ENCODE results near the gene ATP1A2. TPM values are rescaled to one million over a fixed set of nuclear protein-coding genes. Genes with fewer than 3 reads are reported as not detected.

ATP1A2 gene
- total and polyA plus RNA-seq, 2 experiments from 2014 or later, result 4.9 to 17.7 TPM

- TF ChIP-seq EZH2phosphoT487 (IDR thresholded peaks at IDR 0.05; ENCODE audit: unreplicated experiment), result no peak
- no peak for TF ChIP-seq NANOG (IDR thresholded peaks at IDR 0.05; ENCODE audit: borderline replicate concordance)
- TF ChIP-seq REST (IDR thresholded peaks at IDR 0.05; ENCODE audit: unreplicated experiment), result no peak
- no peak for TF ChIP-seq STAT1 (IDR thresholded peaks at IDR 0.05; ENCODE audit: unreplicated experiment)
Measured at GRCh38 chr1:160158534-160158933, 43.0 kb downstream of the ATP1A2 start (continued).

GRCh38 chr1:160159846-160160245 is 44.3 kb downstream of the ATP1A2 start:
- DNase-seq (ENCODE audit: low spot score), result no peak
- Mint-ChIP-seq H3K27me3 (ENCODE audit: insufficient read depth, low read depth, poor library complexity) (peaks cover 8% of the 10 kb centered on the region), H3K27ac (no peak overlapping the region), H3K4me3 (no peak overlapping the region), H3K9me3 (no peaks in the 10 kb centered on the region), H3K4me1 (peaks cover 8% of the 10 kb centered on the region), H3K36me3 (ENCODE audit: low read depth) (no peaks in the 10 kb centered on the region)
- Histone ChIP-seq H3K4me1 (ENCODE audit: insufficient read depth) (no peaks in the 10 kb centered on the region; the same call in 1 of the 2 replicates), H2AFZ (no peak overlapping the region), H3K79me2 (replicated peaks; ENCODE audit: insufficient read depth) (no peaks in the 10 kb centered on the region), H3F3A (replicated peaks; ENCODE audit: low read depth) (no peaks in the 10 kb centered on the region), H3K4me3 (no peak overlapping the region), H3K36me3 (ENCODE audit: insufficient read depth) (no peaks in the 10 kb centered on the region), H4K20me1 (replicated peaks; ENCODE audit: insufficient read depth) (no peaks in the 10 kb centered on the region), H3K4me2 (no peak overlapping the region), H3K27ac (ENCODE audit: low read depth) (no peak overlapping the region), H3K9me2 (ENCODE audit: insufficient read depth) (0 out of 2 replicates have a peak, but pooled peaks cover 4% of the 10 kb centered on the region), H3K27me3 (ENCODE audit: insufficient read depth) (no peaks in the 10 kb centered on the region)
- no peak for TF ChIP-seq EZH2phosphoT487 (IDR thresholded peaks at IDR 0.05; ENCODE audit: unreplicated experiment)
- no peak for TF ChIP-seq ZNF331 (CRISPR knock-in tag; IDR thresholded peaks at IDR 0.05; ENCODE audit: low read depth)
- TF ChIP-seq STAT1 (IDR thresholded peaks at IDR 0.05; ENCODE audit: unreplicated experiment), result no peak
- TF ChIP-seq EZH2 (IDR thresholded peaks at IDR 0.05; ENCODE audit: low read depth, unreplicated experiment), result no peak
- TF ChIP-seq ZNF114 (CRISPR knock-in tag; IDR thresholded peaks at IDR 0.05), result no peak
- TF ChIP-seq POLR2AphosphoS5 (IDR thresholded peaks at IDR 0.05; ENCODE audit: low read depth), result no peak
- no peak for TF ChIP-seq CTCF (conservative IDR thresholded peaks at IDR 0.05; ENCODE audit: low read depth in 2 of 2)
- TF ChIP-seq ZNF462 (CRISPR knock-in tag; IDR thresholded peaks at IDR 0.05), result no peak
- ATAC-seq, result no peak
